Measurements from ENCODE around the gene BAIAP2L2.
"Not testable (repeated sequence)": the region's sequence is repeated elsewhere in the genome, so short reads cannot be mapped to it uniquely, and the experiment has no call there.

Gene BAIAP2L2

DNA sequence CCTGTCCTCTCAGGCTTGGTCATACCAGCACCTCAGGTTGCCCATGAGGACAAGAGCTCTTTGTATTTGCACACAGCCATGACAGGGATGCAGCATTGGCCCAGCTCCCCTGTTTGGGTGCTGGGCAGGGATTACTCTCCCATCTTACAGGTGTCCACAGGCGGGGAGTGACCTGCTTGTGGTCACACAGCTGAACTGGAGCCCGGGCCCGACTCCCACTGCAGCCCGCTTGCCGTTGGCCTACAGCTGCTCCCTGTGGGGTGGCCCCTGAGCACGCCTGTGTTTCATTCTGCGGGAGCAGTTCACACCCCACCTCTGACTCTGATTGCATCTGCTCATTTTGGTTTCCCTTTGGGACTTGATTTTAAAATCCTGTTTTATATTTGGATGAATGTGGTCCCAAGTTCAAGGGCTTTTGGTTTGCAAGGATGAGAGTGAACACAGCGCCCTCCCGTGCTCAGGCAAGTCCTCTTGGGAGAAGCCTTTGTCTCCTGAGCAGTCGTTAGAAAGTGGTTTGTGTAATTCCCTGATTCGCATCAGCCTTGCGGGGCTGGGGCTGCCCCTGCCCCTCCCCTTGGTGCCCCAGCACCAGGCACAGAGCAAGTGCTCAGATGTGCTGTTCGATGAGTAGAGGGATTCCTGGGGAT is 44.0 kb downstream of the BAIAP2L2 start:
- no peak for DNase-seq

DNA sequence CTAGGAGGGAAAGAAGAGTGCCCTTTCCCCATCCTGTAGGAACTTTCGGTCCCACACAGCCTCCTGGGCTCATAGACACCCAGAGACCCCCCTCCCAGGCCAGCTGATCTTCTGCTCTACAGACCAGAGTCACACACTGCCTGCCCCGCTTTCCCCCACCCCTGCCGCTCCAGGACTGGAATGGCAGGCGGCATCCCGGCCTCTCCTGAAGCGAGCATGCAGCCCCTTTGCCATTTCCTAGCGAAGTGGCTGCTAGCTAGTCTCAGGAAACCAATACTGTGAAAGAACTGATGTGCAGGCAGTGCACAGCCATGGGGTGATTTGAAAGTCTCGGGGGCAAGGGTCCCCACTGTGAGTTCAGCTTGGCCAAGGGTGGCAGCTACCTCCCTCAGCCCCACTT is 44.9 kb downstream of the BAIAP2L2 start:
- DNase-seq: no peak

DNA sequence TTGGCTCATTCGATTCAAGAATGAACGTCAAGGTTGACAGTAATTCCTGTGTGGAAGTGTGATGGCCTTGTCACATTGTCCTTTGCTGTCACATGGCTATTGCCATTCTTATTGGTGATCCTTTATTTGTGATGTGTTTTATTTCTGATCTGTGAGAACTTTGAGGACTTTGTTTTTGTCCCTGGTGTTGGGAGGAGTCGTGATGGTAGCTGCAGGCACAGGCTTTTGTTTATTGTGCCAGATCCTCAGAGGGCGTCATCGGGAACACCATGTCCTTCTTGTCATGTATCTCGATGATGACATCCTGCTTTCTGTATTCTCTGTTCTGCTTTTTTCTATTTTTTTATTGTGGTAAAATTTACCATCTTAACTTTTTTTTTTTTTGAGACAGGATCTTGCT is 47.7 kb downstream of the BAIAP2L2 start:
- no peak for DNase-seq

DNA sequence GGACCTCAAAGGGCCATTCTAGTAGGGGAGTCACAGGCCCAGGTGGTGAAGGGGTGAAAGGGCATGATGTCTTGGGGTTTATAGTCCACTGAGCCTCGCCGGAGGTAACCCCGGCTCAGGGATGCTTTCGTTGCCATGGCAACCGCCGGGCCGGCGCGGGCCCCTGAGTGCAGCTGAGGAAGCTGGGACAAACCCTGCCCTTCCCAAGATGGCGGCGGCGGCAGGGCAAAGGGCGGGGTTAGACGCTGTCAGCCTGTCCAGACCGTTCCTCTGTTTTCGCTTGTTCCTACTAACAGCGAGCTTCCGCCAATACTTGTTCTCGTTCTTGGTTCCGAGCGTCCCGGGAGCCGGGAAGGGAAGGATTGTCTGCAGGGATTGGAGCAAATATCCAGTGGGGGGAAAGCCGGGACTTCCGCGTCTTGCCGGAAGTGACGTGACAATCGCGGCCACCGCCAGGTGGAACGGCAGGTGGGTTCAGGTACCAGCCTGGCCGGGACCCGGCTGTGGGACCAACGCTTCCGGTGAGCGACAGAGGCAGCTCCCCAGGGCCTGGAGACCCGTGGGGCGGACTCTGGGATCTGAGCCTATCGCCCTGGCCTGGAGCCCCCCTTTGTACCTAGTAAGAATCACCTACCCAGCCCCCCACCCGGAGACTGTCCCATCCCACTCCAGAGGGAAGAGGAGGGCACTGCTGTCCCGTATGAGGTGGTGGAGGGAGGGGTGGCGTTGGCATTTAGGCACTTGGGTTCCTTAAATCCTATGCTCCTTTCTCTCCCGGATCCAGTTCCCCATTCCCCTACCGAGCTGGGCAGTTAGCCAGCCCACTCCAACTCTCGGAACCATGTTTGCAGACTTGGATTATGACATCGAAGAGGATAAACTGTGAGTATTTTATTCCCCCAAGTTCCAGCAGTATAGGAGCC is 53.3 kb downstream of the BAIAP2L2 start, which contains the start of gene PICK1:
TSS of gene PICK1 (plus strand) at position 436 of the 923 bp plus-strand sequence. CDS start at position 842, 406 bp downstream.
- peak; percentile 91 for DNase-seq

DNA sequence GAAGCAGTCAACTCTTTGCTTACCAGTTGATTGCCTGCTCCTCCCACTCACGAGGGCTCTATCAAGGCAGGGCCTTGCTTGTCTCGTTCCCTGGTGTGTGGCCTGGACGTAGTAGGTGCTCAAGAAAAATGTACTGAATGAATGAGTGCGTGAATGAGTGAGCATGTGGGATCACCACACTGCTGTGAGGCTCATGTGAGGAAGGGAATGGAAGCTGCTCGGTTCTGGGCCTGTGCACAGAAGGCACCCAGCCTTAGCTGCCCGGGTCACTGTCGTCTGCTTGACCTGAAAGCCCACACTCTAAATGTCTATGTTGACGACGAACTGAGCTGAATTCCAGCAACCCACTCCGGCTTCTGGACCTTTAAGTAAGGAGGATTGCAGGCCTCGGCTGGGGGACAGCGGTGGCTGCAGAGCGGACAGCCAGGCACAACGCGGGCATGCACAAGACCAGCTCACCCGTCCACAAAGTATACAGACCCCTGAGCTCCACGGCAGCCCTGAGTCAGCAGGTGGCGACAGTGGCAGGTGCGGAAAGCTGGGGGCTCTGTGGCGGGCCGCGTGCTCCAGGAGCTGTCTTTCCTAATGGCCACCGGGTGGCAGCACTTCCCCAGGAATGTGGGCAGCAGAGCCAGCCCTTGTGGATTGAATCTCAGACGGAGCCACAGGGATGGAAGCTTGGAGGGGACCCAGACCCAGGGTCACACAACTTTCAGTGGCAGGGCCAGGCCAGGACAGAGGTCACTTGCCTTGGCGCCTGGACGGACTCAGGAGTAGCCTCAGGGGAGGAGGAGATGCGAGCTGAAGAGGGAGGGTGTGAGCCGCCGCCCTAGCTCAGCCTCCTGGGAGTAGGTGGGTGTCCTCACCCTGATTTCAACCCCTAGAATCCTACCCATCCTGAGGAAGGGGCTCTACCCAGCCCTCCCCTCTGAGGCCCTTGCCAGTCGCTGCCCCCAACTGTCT is 58.3 kb downstream of the BAIAP2L2 start:
- peak; percentile 91 for DNase-seq

DNA sequence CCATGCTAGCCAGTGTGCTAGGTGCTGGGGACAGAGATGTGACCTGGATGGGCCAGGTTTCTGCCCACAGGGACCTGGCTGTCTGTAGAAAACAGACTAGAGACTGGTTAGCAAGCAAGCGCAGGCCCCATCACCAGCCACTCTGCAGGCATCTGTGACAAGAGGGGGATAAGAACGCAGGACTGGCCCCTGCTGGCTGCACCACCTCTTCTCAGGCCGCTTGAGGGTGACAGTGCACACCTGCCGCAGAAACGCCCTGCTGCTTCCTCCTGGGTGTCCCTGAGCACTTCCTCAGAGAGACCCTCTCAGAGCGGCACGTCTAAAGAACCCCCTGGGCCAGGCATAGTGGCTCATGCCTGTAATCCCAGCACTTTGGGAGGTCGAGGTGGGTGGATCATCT is 59.2 kb downstream of the BAIAP2L2 start:
- DNase-seq: no peak

DNA sequence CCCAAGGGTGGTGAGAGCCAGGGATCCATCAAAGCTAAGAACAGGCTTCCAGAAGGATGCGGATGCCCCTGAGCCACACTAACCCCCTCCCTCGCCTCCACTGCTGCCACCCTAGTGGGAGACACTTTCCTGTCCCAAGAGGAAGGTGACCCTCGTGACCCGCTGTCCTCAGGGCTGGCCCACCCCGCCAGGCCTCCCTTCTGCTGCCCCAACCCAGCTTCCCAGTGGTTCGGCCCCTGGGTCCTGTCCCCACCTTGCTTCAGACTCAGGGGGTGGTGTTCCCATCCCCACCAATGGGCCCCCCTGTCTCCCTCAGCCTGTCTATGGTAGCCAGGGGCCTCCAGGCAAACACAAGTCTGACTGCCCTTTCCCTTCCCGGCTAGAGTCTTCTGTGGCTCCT is 59.8 kb downstream of the BAIAP2L2 start:
- no peak for DNase-seq

DNA sequence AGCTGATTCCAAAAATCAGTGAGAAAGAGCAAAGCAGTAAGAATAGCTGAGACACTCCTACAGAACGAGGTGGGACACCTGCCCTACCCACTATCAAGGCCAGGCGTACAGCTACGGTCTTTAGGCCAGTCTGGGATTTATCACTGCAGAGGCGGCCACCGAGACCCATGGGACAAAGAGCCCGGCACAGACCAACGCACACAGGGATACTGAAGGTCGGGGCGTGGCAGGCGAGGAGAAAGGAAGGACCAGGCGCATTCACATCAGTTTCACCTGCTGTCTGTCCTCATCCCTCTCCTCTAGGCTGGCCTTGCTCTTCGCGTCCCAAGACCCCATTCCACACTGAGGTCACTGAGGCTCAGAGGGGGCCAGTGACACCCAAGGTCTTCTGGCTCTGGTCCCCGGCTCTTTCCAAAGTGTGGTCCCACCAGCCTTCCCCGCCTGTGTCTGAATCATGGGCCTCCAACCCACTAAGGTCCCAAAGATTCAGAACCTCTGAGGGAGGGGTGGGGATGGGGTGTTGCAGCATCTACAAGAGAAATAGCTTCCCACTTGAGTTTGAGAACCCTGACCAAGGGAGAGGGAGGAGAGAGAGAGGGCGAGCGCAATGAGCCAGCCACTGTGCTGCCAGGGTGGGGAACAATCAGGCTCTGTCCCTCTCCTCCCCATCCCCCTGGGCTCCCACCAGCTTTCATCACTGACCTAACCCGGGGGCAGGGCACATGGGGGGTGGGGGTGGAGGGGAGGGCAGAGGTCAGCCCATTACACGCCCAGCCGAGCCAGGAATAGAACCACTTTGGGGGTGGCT is 60.5 kb downstream of the BAIAP2L2 start:
- DNase-seq: no peak

DNA sequence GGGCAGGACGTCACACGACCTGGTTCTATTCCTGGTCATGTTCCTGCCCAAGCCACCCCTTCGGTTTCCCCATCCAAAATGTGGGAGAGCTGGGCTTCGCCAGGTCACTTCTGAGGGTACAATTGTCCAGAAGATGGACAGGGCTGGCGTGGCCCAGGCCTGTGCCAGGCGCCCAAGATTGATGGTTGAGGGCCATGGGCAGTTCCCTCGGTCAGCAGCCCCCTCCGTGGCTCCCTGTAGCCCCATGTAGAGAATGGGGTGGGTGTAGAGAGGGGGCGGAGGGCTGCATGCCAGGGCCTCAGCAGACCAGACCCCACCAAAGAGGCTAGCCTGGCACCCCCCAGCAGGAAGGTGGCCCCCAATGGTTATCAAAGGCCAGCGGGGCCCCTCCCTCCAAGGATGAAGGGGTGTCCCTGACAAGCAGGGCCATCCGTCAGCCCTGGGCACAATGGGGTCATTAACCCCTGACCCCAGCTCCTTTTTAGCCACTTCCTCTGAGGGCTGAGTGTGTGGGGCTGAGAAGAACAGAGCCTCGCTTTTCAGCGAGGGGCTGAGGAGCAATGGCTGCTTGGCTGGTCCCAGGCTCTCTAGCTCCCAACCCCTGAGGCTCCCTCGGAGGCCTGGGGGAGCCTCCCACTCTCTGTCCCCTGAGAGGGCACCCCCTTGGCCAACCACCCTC is 64.3 kb downstream of the BAIAP2L2 start:
- DNase-seq: no peak

DNA sequence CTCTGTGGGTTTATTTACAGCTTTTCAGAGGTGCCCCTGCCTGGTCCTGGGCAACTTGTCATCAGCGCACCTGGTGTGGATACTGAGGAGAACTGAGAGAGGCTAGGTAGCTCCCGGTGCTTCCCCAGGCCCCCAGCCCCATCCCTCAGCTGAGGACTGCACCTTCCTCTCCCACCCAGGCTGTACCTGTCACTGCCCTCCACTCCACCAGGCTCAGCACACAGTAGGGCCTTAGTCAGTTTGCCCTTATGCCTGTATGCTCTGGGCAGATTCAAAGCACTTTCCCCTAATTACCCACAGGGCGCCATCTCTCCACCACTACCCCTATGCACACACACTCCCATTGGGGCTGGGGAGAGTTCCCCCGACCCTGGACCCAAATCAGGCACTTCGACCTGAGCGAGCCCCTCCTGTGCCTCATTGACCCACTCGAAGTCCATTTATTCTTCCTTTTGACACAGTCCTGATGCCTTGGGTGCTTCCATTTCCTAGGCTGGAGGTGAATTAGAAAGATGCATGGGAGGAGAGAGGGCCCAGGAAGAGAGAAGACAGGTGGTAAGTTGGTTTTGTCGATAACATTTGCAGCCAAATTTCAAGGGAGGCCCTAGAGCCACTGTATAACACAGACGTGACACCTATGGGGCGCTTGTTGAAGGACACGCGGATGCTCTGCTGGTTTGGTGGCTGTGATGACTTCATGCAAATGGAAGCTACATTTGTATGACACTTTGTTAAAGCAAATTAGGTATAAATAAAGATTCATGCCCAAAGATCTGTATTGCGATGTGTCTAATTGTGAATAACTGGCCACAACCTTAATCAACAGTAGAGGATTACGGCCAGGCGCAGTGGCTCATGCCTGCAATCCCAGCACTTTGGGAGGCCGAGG is 67.1 kb downstream of the BAIAP2L2 start:
- DNase-seq: no peak

DNA sequence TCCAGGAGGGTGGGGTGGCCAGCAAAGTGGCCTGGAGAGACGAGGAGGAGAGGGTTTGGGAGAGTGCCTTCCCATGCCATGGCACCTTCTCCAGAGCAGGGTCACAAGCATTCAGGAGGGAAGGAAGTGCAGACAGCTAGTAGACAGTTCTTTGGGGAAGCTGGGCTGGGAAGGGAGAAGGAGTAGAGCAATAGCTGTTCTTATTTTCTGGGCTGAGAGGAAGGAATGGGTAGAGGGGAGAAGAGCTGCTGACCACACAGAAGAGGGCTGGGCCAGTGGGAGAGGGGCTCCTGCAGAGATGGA is 68.0 kb downstream of the BAIAP2L2 start:
- no peak for DNase-seq

DNA sequence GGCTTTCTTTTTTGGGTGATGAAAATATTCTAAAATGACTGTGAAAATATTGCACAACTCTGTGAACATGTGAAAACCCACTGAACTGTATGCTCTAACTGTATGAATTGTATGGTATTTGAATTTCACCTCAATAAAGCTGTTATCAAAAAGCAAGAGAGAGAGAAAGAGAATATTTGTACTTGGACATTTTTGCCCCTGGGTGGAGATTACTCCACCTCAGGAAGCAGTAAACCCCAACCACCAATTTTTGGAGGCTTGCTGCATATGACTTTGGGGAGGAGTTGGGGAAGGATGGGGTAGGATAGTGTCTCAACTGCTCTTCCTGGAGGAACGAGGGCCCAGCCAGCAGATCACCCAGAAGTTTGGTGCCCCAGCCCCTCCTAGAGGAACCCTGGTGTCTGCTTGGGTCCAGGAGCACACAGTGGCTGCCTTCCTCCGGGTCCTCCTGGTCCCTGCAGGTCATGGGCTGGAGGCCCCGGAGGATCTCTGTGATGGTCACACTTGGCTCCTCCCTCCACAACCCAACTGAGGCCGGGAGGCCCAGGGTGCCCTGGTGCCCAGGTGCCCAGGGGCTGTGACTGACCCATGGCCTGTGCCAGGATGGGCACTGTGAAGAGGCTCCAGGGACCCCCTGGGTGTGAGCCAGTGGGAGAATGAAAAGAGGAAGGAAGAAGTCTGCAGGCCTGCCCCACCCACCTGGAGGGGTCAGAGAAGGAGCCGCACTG is 68.6 kb downstream of the BAIAP2L2 start:
- DNase-seq: no peak

DNA sequence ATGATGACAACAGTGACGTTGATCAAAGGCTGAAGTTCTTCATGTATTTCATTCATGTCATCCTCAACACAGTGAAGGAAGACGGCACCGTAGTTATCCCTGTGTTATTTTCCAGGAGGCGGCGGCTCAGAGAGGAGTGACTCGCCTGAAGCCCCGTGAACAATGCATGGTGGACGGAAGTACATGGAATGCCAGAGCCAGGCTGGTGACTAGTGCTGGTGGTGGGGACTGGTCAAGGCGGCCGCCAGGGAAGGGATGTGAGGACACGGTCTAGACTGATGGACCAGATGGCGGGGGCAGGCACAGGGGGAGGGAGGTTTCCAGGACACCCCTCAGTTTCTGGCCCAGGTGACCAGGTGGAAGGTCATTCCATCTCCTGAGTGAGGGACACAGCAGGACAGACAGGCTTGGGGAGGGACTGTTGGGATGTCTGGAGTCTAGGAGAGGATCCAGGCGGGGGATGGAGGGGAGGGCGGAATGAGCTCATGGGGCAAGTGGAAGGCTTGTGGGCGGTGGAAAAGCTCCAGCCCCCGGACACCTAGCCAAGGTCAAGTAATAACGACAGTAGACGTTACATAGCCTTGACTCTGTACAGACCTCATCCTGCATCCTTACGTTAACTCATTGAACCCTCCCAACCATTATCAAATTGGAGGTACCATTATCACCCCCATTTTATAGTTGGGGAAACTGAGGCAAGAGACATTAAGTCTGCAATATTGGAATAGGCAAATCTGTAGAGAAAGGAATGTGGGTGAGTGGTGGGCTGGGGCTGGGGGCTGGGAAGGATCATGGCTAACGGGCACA is 69.3 kb downstream of the BAIAP2L2 start:
- no peak for DNase-seq

DNA sequence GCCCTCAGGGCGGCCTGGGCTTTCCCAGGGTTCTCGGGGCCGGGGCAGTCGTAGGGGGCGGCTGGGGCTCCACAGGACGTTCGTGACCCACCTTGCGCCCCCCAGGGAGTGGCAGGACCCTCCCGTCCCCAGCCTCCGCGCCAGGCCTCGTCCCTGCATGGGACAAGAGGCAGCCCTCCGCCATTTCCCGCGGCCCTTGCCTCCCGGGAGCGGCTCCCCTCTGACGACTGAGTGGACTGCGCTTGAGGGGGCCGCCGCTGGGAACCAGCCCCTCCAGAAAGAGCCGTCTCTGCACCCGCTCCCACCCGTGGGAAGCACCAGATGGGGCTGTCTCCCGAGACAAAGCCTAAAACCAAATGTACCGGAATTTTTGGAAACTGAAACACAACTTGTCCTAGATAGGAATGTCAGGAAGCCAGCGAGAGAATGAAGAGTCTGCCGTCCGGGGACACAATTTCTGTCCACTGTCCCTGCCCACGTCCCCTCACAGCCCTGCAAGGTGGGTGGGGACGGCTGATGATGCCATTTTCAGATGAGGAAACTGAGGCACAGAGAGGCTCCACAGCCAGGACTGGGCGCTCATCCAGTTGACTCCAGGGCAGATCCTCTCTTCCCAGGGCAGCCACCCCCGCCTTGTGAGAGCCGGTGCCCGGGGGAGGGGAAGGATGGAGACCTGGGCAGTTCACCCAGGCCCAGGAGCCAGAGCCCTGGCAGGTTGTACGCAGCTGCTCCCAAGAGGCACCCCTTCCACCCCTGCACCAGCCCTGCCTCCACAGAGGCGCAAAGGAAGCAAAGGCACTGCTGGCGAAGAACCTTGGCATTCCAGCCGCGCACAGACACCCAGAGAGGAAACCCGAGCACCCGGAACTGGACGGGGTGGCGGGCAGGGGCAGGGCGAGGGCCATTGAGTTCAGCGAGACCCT is 71.3 kb downstream of the BAIAP2L2 start:
- no peak for DNase-seq

DNA sequence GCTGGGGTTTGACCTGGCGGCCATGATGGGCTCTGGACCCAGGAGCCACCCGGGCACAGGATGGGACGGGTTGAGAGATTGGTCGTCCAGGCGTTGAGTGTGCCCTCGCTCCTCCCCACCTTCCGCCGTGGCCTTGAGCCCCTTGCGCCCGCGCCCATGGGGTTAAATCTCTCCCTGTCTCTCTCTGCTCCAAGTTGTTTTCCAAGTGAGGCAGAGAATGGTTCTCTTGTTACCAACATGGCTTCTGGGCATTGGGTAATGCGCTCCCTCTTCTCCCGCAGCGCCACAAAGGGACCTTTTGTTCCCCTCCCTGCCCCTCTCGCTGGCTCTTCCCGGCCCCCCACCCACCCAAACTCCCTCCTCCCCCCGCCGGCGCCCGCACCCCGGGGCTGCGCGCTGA is 72.1 kb downstream of the BAIAP2L2 start:
- DNase-seq: no peak

DNA sequence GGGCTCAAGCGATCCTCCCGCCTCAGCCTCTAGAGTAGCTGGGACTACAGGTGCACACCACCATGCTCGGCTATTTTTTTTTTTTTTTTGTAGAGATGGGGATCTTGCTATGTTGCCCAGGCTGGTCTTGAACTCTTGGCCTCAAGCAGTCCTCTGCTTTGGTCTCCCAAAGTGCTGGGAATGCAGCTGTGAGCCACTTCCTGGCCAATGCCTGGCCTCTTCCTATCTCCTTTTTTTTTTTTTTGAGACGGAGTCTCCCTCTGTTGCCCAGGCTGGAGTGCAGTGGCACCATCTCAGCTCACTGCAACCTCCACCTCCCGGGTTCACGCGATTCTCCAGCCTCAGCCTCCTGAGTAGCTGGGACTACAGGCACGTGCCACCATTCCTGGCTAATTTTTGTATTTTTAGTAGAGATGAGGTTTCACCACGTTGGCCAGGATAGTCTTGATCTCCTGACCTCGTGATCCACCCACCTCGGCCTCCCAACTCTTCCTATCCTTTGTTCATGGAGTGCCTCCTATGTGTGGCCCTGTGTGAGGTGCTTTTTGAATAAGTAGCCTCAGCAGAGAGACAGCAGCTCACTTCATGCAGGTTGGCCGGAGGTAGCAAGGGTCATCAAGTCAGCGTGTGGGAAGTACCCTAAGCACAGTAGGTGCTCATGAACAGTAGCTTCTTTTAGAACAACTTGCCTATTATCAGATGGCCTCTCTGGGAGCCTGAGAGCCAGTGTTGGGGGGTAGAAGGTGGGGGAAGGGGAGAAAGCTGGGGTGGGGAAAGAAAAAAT is 72.9 kb downstream of the BAIAP2L2 start:
- DNase-seq: not testable (repeated sequence)

All from activated effector memory CD4-positive, alpha-beta T cell treated with anti-CD3 and anti-CD28 coated beads, Interleukin-2, amount 50 U/mL, for 16 hours (primary cell).